AG08395 (cell line): ENCODE data around the gene CYP2U1.
"Not testable (repeated sequence)": the region's sequence is repeated elsewhere in the genome, so short reads cannot be mapped to it uniquely, and the experiment has no call there.

Source experiments
- DNase-seq: peaks from one replicate; pipeline ENCODE4 v3.0.0; 2012; ENCODE audit warnings: mixed read lengths, low spot score

The CYP2U1 gene

DNA sequence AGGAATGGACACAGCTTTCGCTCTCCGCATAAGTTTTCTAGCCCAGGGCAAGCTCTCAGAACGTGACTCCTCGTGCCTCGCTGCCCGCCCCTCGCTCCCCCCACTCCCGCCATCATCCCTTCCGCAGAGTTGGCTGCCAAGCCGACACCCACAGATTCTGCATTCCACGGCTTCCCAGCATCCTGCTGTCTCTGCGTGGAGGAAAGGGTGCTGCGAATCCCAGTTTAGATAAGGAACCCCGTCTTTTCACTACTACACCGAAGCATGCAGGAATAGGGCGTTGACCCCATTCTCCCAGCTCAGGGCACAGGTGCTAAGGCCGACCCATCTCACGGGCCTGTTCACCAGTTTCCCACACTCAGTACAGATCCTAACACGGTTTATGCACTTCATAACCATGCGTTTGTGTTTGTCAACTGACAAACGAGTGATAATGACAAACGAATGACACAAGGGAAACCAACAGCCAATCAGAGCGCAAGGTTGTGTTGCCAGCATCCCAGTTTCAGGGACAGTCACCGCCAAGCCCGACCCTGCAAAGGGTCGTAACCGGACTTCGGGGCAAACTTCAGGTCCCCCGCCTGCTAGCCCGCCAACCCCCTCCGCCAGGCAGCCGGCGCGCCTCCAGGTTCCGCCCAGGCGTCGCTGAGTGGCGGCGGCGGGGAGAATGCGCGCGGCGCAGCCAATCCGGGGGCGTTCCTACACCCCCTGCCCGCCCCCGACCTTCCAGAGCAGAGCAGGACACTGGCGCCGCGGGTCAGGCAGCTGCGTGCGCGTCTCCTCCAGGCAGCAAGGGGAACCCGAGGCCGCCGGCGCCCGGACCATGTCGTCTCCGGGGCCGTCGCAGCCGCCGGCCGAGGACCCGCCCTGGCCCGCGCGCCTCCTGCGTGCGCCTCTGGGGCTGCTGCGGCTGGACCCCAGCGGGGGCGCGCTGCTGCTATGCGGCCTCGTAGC lies at the start of gene CYP2U1:
CYP2U1 (plus strand) TSS at position 729 of the 954 bp plus-strand sequence; CDS start at position 824, 95 bp downstream.
- peak; percentile 92 for DNase-seq

DNA sequence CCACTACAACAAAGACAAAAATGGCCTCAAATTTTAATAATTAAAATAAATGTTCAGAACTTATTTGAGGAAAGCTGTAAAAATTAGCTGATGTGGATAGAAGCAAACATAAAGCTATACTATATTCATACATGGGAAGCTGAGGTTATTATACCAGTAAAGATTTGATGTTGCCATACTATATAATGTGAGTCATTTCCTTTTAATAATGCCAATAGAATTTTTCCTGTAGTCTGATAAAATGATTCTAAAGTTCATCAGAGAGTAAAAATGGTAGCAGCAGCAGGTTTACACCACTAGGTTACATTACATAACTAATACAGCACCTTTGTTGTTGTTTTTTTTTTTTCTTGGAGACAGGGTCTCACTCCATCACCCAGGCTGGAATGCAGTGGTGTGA lies 45.5 kb upstream of the CYP2U1 start:
- no peak for DNase-seq

- no peak for DNase-seq
Observed at GRCh38 chr4:107888237-107888636, 43.1 kb upstream of the CYP2U1 start.

DNA sequence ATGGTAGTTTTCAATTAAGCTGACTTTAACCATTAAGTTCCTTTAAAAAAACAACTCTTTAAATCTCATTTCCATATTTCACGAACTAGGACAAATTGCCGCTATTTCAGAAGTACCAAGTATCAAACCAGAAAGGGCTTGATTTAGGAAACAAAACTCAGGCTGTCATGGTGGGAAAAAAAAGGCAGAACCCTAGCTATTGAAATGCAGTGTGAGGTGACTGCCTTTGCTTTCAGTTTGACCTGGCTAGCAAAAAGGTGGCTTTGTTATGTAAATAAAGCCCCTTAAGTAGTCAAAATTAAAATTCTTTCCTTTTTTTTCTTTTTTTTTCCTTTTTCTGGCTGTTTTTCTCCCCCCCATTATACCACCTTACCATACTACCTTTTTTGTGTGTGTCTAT lies 40.6 kb upstream of the CYP2U1 start:
- DNase-seq: no peak

GRCh38 chr4:107891299-107891698 lies 40.0 kb upstream of the CYP2U1 start:
- DNase-seq: no peak

DNA sequence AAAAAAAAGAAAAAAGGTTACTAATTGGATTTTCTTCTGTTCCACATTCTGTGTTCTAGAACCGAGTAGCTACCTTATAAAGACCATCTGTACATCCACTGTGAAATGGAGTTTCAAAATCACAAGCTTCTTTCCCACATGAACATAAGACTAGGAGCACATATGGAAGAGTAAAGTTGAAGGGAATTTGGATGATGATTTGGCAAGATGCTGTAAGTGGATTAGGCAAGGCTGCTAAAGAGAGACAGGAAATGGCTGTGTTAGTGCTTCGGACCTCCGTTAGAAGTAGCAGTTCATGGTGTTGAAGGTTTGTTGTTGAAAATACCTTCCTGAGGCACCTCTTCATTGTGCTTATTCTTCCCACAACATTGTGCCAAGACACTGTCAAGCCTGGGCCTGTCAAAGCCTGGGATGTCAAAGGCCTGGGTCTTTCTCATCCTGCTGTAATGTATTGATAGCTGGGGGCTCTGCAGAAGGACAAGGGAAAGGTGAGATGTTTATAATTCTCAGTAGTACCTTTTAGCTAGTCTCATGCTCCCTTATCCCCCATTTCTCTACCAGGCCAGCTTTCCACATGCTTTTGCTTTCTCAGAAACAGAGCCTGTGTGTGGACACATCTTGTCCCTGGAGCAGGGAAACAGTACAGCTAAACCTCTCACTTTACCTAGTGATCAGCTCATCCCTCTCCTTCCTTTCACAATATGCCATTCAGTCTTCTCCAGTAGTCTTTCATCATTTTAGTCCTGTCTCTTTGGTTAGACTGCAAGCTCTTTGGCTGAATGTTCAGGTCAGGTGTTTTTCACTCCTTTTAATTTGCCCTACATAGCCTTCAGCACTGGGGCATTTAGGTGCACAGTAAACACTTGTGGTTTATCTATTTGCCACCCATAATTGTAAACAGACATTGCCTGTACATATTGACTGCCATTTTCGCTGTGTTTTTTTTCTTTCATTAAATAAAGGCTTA lies 37.9 kb upstream of the CYP2U1 start:
- DNase-seq: no peak

GRCh38 chr4:107894138-107894603 lies 37.2 kb upstream of the CYP2U1 start:
- no peak for DNase-seq

GRCh38 chr4:107896158-107896645 lies 35.1 kb upstream of the CYP2U1 start:
- DNase-seq: peak; percentile 77

- DNase-seq: no peak
Observed at GRCh38 chr4:107896646-107897045, 34.7 kb upstream of the CYP2U1 start.

GRCh38 chr4:107897823-107898222 lies 33.5 kb upstream of the CYP2U1 start:
- no peak for DNase-seq

- no peak for DNase-seq
Observed at GRCh38 chr4:107900067-107900466, 31.3 kb upstream of the CYP2U1 start.

GRCh38 chr4:107900508-107900907 lies 30.8 kb upstream of the CYP2U1 start:
- DNase-seq: no peak

DNA sequence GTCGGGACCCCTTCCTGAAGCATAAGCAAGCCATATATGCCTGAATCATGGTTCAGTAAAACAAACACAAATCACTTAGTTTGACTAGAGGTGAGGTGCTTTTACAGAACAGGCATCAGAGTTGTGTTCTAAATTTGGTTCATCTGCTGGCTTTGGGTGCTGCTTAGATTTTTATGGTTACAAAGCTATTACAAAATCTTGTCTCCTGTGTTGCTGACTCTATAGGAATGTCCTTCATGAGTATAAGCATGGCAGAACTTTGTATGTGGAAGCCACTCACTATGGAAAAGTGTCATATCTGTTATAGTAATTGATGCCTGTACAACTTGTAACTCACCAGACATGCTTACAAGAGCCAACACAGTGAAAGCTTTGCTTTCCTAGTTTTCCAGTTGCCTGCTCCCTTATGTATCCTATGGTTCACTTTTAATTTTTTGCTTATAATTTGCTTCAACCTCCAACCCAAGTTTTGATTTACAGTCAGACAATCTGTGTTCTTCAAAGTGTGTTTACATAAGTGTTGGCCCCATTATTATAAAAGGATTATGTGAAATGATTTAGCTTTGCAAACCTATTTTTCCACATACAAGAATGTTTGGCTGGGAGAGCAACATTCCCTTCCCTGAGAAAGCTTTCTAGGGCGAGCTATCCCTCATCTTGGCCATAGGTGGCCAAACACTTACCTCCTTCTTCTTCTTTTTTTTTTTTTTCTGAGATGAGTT lies 30.0 kb upstream of the CYP2U1 start:
- DNase-seq: no peak

GRCh38 chr4:107902715-107903114 lies 28.6 kb upstream of the CYP2U1 start:
- no peak for DNase-seq

GRCh38 chr4:107905082-107905481 lies 26.3 kb upstream of the CYP2U1 start:
- DNase-seq: not testable (repeated sequence)

DNA sequence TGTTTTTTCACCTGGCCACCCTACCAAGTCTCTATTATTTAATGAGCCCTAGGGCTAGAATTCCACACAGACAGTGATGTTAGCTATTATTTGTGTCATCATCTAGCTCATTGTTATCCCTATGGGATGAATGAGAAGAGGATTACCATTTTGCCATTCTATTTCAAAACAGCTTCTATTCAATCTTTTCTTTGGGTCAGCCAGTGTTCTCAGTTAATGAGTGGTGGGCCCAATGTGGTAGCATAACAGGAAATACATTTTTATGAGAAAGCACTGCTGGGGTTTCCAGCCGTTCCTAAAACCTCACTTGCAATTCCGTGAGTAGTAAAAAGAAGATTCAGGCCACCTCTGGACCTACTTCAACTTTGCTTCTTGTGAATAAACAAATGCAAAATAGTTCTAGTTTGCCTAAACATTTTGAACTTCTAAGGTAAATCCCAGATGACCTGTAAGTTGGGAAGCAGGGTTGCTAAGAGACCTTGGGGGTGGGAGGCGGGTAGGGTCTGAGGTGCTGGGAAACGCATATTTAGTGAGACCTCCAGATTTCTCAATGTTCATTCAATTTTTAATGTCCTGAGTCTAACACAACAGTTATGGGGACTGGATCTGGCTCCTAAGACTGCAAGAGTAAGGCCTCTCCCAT lies 24.8 kb upstream of the CYP2U1 start:
- DNase-seq: no peak

- no peak for DNase-seq
Observed at GRCh38 chr4:107908377-107908776, 23.0 kb upstream of the CYP2U1 start.

GRCh38 chr4:107913283-107913899 lies 18.0 kb upstream of the CYP2U1 start:
- DNase-seq: peak; percentile 62

GRCh38 chr4:107915220-107915619 lies 16.1 kb upstream of the CYP2U1 start:
- no peak for DNase-seq

GRCh38 chr4:107916623-107917022 lies 14.7 kb upstream of the CYP2U1 start:
- DNase-seq: no peak

GRCh38 chr4:107917500-107917899 lies 13.8 kb upstream of the CYP2U1 start:
- DNase-seq: no peak
